Measurements from ENCODE around the gene HSP90AB1. TPM values are rescaled to one million over a fixed set of nuclear protein-coding genes. Genes with fewer than 3 reads are reported as not detected.

The HSP90AB1 gene
- polyA plus RNA-seq, 4 donors: 1,095 to 1,303 (median 1,164) TPM

GRCh38 chr6:44278315-44278714 lies 31.4 kb downstream of the HSP90AB1 start:
- no peak for DNase-seq (ENCODE audit: low read depth in 4 of 4, low spot score in 2 of 4)

GRCh38 chr6:44278774-44279697 lies 32.1 kb downstream of the HSP90AB1 start:
- DNase-seq (ENCODE audit: low read depth in 4 of 4, low spot score in 2 of 4): no peak

- DNase-seq (ENCODE audit: low read depth in 4 of 4, low spot score in 2 of 4): no peak
These were observed 37.2 kb downstream of the HSP90AB1 start for GRCh38 chr6:44284121-44284520.

GRCh38 chr6:44284867-44285266 lies 38.0 kb downstream of the HSP90AB1 start:
- DNase-seq (ENCODE audit: low read depth in 4 of 4, low spot score in 2 of 4): no peak

GRCh38 chr6:44285552-44286284 lies 38.8 kb downstream of the HSP90AB1 start:
- no peak for DNase-seq (ENCODE audit: low read depth in 4 of 4, low spot score in 2 of 4)

- DNase-seq (ENCODE audit: low read depth in 4 of 4, low spot score in 2 of 4): no peak
These were observed 39.3 kb downstream of the HSP90AB1 start for GRCh38 chr6:44286285-44286565.

- DNase-seq (ENCODE audit: low read depth in 4 of 4, low spot score in 2 of 4): no peak
These were observed 39.8 kb downstream of the HSP90AB1 start for GRCh38 chr6:44286747-44287146.

GRCh38 chr6:44289726-44290260 lies 42.9 kb downstream of the HSP90AB1 start:
- no peak for DNase-seq (ENCODE audit: low read depth in 4 of 4, low spot score in 2 of 4)

GRCh38 chr6:44291841-44292240 lies 44.9 kb downstream of the HSP90AB1 start:
- DNase-seq (ENCODE audit: low read depth in 4 of 4, low spot score in 2 of 4): no peak

GRCh38 chr6:44292661-44293365 lies 45.9 kb downstream of the HSP90AB1 start:
- no peak for DNase-seq (ENCODE audit: low read depth in 4 of 4, low spot score in 2 of 4)

- DNase-seq (ENCODE audit: low read depth in 4 of 4, low spot score in 2 of 4): no peak
These were observed 48.2 kb downstream of the HSP90AB1 start for GRCh38 chr6:44294832-44295791.

- DNase-seq (ENCODE audit: low read depth in 4 of 4, low spot score in 2 of 4): no peak
These were observed 50.5 kb downstream of the HSP90AB1 start for GRCh38 chr6:44297063-44298038.

GRCh38 chr6:44298055-44298803 lies 51.3 kb downstream of the HSP90AB1 start:
- DNase-seq (ENCODE audit: low read depth in 4 of 4, low spot score in 2 of 4): no peak

- DNase-seq (ENCODE audit: low read depth in 4 of 4, low spot score in 2 of 4): no peak
These were observed 52.0 kb downstream of the HSP90AB1 start for GRCh38 chr6:44298864-44299263.

GRCh38 chr6:44300292-44300823 lies 53.5 kb downstream of the HSP90AB1 start:
- DNase-seq (ENCODE audit: low read depth in 4 of 4, low spot score in 2 of 4): no peak

- DNase-seq (ENCODE audit: low read depth in 4 of 4, low spot score in 2 of 4): no peak
These were observed 54.2 kb downstream of the HSP90AB1 start for GRCh38 chr6:44301106-44301505.

- DNase-seq (ENCODE audit: low read depth in 4 of 4, low spot score in 2 of 4): no peak
These were observed 55.1 kb downstream of the HSP90AB1 start for GRCh38 chr6:44301782-44302564.

Measured in left renal cortex interstitium (tissue), 4 donors.